Hippocampal formation (tissue), 2 donors: ENCODE measurements around the gene SPDYE16.
"Not testable (repeated sequence)": the region's sequence is repeated elsewhere in the genome, so short reads cannot be mapped to it uniquely, and the experiment has no call there.

Experiments
- DNase-seq, 2 donors: peaks; one replicate each; lab custom pipeline; 2025; lab: John Stamatoyannopoulos, UW

The SPDYE16 gene

GRCh38 chr7:76504351-76505167 lies 38.5 kb downstream of the SPDYE16 start:
- not testable (repeated sequence) for DNase-seq

- not testable (repeated sequence) for DNase-seq
Measured at GRCh38 chr7:76503244-76503643, 39.9 kb downstream of the SPDYE16 start.

- not testable (repeated sequence) for DNase-seq
Measured at GRCh38 chr7:76502836-76503235, 40.3 kb downstream of the SPDYE16 start.

GRCh38 chr7:76502224-76502623 lies 40.9 kb downstream of the SPDYE16 start:
- DNase-seq: not testable (repeated sequence)

- not testable (repeated sequence) for DNase-seq
Measured at GRCh38 chr7:76499924-76500241, 43.2 kb downstream of the SPDYE16 start.

GRCh38 chr7:76499201-76499923 lies 43.7 kb downstream of the SPDYE16 start:
- DNase-seq: not testable (repeated sequence)

- DNase-seq: not testable (repeated sequence)
Measured at GRCh38 chr7:76498583-76499200, 44.4 kb downstream of the SPDYE16 start.

GRCh38 chr7:76497918-76498582 lies 45.0 kb downstream of the SPDYE16 start:
- not testable (repeated sequence) for DNase-seq

GRCh38 chr7:76495717-76496116 lies 47.4 kb downstream of the SPDYE16 start:
- DNase-seq: not testable (repeated sequence)

- not testable (repeated sequence) for DNase-seq
Measured at GRCh38 chr7:76492139-76492538, 51.0 kb downstream of the SPDYE16 start.

- DNase-seq: not testable (repeated sequence)
Measured at GRCh38 chr7:76487969-76488368, 55.1 kb downstream of the SPDYE16 start.

GRCh38 chr7:76486618-76487017 lies 56.5 kb downstream of the SPDYE16 start:
- DNase-seq: not testable (repeated sequence)

GRCh38 chr7:76485822-76486610 lies 57.1 kb downstream of the SPDYE16 start:
- DNase-seq: not testable (repeated sequence)

GRCh38 chr7:76484456-76484855 lies 58.6 kb downstream of the SPDYE16 start:
- DNase-seq: not testable (repeated sequence)

GRCh38 chr7:76483081-76483480 lies 60.0 kb downstream of the SPDYE16 start:
- not testable (repeated sequence) for DNase-seq

GRCh38 chr7:76482660-76483059 lies 60.4 kb downstream of the SPDYE16 start:
- not testable (repeated sequence) for DNase-seq
